ENCODE results near the gene SLC22A2. TPM values are rescaled to one million over a fixed set of nuclear protein-coding genes. Genes with fewer than 3 reads are reported as not detected.

SLC22A2 gene
- total and polyA plus RNA-seq, 2 donors (not counting 3 experiments of a cell fraction or from before 2014, with no cell fraction given), result not detected

GRCh38 chr6:160269771-160270170 is 11.2 kb upstream of the SLC22A2 start:
- no peak overlapping the region for H2AFZ ChIP-seq (ENCODE audit: low read depth, low read length)
- no peaks in the 10 kb centered on the region for H3K9me1 ChIP-seq (replicated peaks; ENCODE audit: control insufficient read depth, extremely low read depth, insufficient read depth, low read length)
- H3K9ac ChIP-seq (replicated peaks; ENCODE audit: extremely low read depth, insufficient read depth, low read length), result no peak overlapping the region
- intact Hi-C loops (cut with micrococcal nuclease) (no loop called here), dilution Hi-C loops (cut with MboI; ENCODE audit: extremely low pct_ligation_motif_present, low sequenced_read_pairs) (no loop called here)
- BruUV-seq (replicated peaks), result no TSS peak
- no peaks in the 10 kb centered on the region for H3K36me3 ChIP-seq (ENCODE audit: control insufficient read depth in 2 of 2, extremely low read depth in 1 of 2, insufficient read depth in 2 of 2, low read length in 2 of 2)
- no peak overlapping the region for H3K4me2 ChIP-seq (ENCODE audit: insufficient read depth, low read length)
- H3K79me2 ChIP-seq (ENCODE audit: control insufficient read depth, insufficient read depth, low read length), result no peaks in the 10 kb centered on the region
- ChIA-PET CTCF (no interaction called here), POLR2A (no interaction called here)
- H3K9me3 ChIP-seq (replicated peaks; ENCODE audit: control insufficient read depth, insufficient read depth, low read length), result peaks cover 7% of the 10 kb centered on the region
- no peak for DNase-seq (ENCODE audit: low read depth, low spot score)
- no peak overlapping the region for H3K27ac ChIP-seq (ENCODE audit: insufficient read depth, low read depth, low read length)
- no peak for FAIRE-seq
- H3K4me3 ChIP-seq (replicated peaks in 1 of 3; ENCODE audit: insufficient read depth in 1 of 3, low read depth in 1 of 3, low read length in 3 of 3), result no peak overlapping the region
- no peaks in the 10 kb centered on the region for H3K4me1 ChIP-seq (ENCODE audit: control insufficient read depth, extremely low read depth, insufficient read depth, low read length)
- no peaks in the 10 kb centered on the region for H4K20me1 ChIP-seq (replicated peaks; ENCODE audit: control insufficient read depth, extremely low read depth, insufficient read depth, low read length)
- H3K27me3 ChIP-seq (ENCODE audit: control insufficient read depth in 2 of 2, insufficient read depth in 2 of 2, low read length in 2 of 2), result no peaks in the 10 kb centered on the region
- no peak for TF ChIP-seq MYC (IDR thresholded peaks at IDR 0.05; ENCODE audit: low read depth, low read length)
- TF ChIP-seq POLR2AphosphoS5 (IDR thresholded peaks at IDR 0.05; ENCODE audit: insufficient read depth, low read depth, low read length), result no peak
- TF ChIP-seq POLR2A (IDR thresholded peaks at IDR 0.05; ENCODE audit: low read depth, low read length), result no peak
- TF ChIP-seq JUN (IDR thresholded peaks at IDR 0.05; ENCODE audit: borderline replicate concordance, insufficient read depth, insufficient read length, low read depth), result no peak
- TF ChIP-seq EZH2 (IDR thresholded peaks at IDR 0.05; ENCODE audit: borderline replicate concordance, low read depth, low read length, severe bottlenecking), result no peak
- TF ChIP-seq FOS (IDR thresholded peaks at IDR 0.05; ENCODE audit: borderline replicate concordance, insufficient read depth, low read length), result no peak
- no peak for TF ChIP-seq CTCF (IDR thresholded peaks at IDR 0.05; ENCODE audit: extremely low read depth in 1 of 2, insufficient read depth in 1 of 2, low read depth in 1 of 2, low read length in 2 of 2)
- no peak for TF ChIP-seq MAX (IDR thresholded peaks at IDR 0.05; ENCODE audit: insufficient read depth, insufficient read length)
- TF ChIP-seq GATA2 (IDR thresholded peaks at IDR 0.05; ENCODE audit: insufficient read depth, insufficient read length, low read depth, low read length), result no peak

Measured in endothelial cell of umbilical vein (primary cell).